ENCODE data around the gene TMEM89.

Gene TMEM89

DNA sequence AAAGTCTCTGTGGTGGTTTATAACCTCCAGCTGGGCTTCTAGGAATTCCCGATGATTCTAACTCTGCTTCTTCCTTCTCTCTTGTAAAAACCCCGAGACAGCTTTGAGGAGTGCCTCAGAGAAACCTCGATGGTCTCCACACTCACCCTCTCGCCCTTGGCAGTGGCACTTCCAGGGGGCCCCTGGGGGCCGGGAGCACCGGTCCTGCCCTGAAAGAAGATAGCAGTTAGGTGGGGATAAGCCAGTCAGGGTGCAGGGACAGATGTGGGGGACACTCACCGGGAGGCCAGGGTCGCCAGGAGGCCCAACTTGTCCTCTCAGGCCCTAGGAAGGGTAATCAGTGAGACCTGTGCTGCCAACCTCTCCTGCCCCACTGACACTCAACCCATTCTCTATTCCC is 36.2 kb downstream of the TMEM89 start:
- DNase-seq = no peak

DNA sequence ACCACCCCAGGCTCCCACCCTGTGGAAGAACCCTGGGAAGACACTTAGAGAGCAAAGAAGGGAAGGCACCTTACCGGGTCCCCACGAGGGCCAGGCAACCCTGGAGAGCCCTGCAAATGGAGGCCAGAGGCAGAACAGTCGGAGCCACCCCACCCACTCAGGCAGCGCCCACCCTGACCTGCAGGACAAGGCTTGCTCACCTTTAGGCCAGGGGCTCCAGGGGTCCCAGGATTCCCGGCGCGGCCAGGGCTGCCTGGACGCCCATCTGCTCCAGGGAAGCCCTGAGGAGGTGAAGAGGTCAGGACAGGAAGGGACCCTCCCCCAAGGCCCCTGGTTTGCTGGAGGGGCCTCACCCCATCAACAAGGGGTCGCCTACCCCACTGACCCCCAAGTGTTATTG is 36.7 kb downstream of the TMEM89 start:
- no peak for DNase-seq

DNA sequence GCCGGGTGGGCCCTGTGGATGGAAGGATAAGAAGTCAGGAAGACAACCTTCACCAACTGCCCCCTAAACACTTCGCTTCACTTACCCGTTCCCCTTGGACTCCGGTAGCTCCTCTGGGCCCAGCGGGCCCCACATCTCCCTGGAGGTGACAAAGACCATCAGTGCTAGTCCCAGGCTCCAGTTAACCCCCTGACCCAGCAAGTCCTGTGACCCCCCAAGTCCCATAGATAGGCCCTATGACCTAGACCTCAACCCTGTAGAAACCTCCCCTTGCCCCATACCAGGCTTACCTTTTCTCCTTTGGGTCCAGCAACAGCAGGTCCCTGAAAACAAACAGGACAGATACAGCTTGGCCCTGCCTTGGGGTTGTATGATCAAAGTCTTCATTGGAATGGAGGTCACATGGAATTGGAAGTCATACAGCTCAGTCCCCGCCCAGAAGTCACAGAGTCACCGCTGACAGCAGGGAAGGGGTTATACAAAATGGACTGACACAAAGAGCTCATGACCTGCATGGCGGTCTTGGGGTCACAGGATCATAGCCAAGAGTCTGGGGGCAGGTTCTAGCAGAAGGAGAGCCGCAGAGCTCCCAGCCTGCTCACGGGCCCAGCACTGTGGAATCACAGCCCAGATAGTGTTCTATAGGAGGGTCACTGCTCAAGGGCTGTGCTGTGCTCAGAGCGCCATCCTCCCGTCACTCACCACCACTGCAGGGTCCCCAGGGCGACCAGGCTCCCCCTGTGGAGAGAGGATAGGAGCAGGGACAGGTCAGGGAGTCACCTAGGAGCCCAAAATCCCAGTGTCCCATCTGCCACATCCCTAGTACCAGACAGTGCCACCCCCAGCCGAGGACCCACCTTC is 39.7 kb downstream of the TMEM89 start:
- no peak for DNase-seq

DNA sequence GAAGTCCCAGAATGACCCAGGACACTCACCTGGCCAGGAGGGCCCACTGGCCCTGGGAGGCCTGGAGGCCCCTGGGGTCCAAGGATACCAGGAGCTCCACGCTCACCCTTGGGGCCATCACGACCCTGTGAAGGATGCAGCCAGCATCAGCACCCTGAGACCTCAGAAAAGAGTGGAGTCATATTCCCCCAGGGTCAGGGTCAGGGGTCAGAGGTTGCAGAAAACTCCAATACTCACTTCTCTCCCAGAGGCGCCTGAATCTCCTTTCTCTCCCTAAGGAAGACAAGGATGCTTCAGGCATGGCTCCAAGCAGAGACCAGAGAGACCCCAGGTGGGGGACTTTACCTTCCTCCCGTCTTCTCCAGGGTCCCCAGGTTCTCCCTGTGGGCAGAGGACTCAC is 44.9 kb downstream of the TMEM89 start:
- no peak for DNase-seq

DNA sequence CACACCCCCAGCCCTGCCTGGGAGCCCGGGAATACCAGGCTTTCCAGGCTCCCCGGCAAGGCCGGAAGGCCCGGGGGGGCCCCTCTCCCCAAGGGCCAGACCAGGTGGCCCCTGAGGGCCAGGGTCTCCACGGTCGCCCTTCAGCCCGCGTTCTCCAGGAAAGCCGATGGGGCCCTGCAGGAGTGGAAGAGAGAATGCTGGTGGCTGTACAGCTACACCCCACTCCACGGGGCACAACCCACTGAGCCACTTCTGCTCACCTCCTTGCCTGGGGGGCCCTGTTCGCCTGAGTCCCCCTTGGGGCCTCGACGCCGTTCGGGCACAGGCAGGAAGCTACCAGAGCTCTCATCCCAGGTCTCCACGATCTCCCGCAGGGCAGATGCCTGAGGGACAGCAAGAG is 46.2 kb downstream of the TMEM89 start:
- DNase-seq = no peak

DNA sequence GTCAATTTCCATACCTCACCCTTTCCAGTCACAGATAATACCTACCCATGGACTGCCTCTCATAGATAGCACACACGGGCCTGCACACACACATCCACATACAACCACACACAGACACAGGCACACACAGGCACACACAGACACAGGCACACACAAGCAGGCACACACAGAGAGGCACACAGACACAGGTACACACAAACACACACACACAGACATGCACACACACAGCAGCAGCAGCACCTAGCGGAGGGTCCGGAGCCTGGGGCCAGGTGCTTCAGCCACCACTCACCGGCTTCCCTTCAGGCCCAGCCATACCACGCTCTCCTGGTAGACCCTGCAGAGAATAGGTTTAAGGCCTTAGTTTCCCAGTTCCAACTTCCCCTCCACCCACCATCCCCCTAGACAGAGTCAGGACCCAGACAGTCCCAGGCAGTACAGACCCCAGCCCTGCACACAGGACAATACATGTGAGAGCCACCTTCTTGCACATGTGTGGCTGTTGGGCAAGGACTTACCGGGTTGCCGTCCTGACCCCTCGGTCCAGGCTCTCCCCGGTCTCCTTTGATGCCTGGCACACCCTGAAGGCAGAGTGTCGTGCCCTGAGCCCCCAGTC is 47.5 kb downstream of the TMEM89 start:
- DNase-seq = no peak

DNA sequence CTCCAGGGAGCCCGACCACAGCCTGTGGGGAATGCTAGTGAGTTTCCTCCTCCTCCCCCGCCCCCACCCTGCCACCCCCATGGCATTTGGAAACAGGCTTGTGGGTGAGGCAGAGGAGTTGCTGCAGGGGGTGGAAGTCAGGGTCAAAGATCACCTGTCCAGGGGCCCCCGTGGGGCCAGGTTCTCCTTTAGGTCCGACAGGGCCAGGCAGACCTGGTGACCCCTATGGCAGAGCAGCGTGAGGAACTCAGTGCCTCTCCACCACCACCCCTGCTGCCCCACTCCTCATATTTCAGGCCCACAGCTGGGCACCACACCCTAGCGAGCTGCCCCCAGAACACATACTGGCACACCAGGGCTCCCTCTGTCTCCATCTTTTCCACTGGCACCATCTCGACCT is 49.1 kb downstream of the TMEM89 start:
- no peak for DNase-seq

DNA sequence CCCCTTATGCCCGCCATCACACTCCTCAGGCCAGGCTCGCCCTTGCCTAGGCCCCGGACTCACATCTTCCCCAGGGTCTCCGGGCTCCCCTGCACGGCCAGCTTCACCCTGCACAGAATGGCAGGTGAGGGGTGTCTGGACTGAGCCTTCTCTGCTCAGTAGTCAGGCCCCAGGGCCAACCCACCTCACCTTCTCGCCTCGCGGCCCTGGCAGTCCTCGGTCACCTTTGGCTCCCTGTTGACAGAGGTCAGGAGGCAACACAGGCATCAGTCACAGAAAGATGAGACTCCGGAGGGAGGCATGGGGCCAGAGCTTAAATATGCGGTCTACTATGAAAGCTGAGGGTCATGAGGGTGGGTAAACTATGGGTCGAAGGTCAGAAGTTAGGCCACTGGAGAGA is 49.6 kb downstream of the TMEM89 start:
- no peak for DNase-seq
